Suprapubic skin (tissue), 4 donors: ENCODE results near the gene PHACTR4. TPM values are rescaled to one million over a fixed set of nuclear protein-coding genes. Genes with fewer than 3 reads are reported as not detected.

Experiments
- DNase-seq, 2 donors: peaks; one replicate each; pipeline ENCODE4 v3.0.0-alpha.2; 2019; ENCODE audit warnings: low spot score in 2 of 2
- H3K27ac ChIP-seq: fragments of 200-600 bp; sonication (generic); one replicate; pipeline ENCODE4 v1.5.1; 2019
- H3K27me3 ChIP-seq: fragments of 200-600 bp; sonication (generic); one replicate; pipeline ENCODE4 v1.5.1; 2019
- H3K36me3 ChIP-seq: fragments of 200-600 bp; sonication (generic); one replicate; pipeline ENCODE4 v1.5.1; 2019
- H3K4me1 ChIP-seq: fragments of 200-600 bp; sonication (generic); one replicate; pipeline ENCODE4 v1.5.1; 2019
- H3K4me3 ChIP-seq: fragments of 200-600 bp; sonication (generic); one replicate; pipeline ENCODE4 v1.5.1; 2019; ENCODE audit warnings: mild to moderate bottlenecking
- H3K9me3 ChIP-seq: fragments of 200-600 bp; sonication (generic); one replicate; pipeline ENCODE4 v1.5.1; 2019
- CTCF ChIP-seq, 2 donors: fragments of 200-600 bp in 1 of 2; fragments of 450-650 bp in 1 of 2; sonication (generic) in 1 of 2; IDR thresholded peaks; one replicate each; pipeline ENCODE4 v1.5.1; 2016 to 2019; ENCODE audit warnings: antibody characterized with exemption in 2 of 2, mild to moderate bottlenecking in 1 of 2, moderate library complexity in 1 of 2
- EP300 ChIP-seq: sonication (generic); formaldehyde crosslinking; IDR thresholded peaks from one replicate; pipeline ENCODE4 v1.6.1; 2017; ENCODE audit warnings: antibody characterized with exemption
- POLR2A ChIP-seq, 2 donors: fragments of 450-650 bp; IDR thresholded peaks; one replicate each; pipeline ENCODE4 v1.6.1; 2017; ENCODE audit warnings: antibody characterized with exemption in 2 of 2, mild to moderate bottlenecking in 2 of 2, moderate library complexity in 2 of 2
- POLR2AphosphoS5 ChIP-seq, 3 donors: sonication (generic); formaldehyde crosslinking; IDR thresholded peaks; one replicate each; pipeline ENCODE4 v1.6.1; 2017; ENCODE audit warnings: antibody characterized with exemption in 3 of 3
- WGBS: methylation state at CpG from one replicate; pipeline ENCODE4 v1.1.5; 2018; 5-methylcytosine and 5-hydroxymethylcytosine counted together
- total RNA-seq, 4 donors: library from RNA; depleted of rRNA; stranded (reverse); fragments of >200 nt; gene quantifications; one replicate each; pipeline ENCODE4 v1.1.0, GENCODE V29; 2016

The PHACTR4 gene
- total RNA-seq, 4 donors from 2014 or later: 29.0 to 64.2 (median 47.5) TPM

- H3K27ac ChIP-seq: no peak overlapping the region
- no peaks in the 10 kb centered on the region for H3K9me3 ChIP-seq
- TF ChIP-seq POLR2A (IDR thresholded peaks at IDR 0.05) (no peak), CTCF (IDR thresholded peaks at IDR 0.05) (no peak), EP300 (no peak), POLR2AphosphoS5 (IDR thresholded peaks at IDR 0.05) (no peak)
- no peaks in the 10 kb centered on the region for H3K27me3 ChIP-seq
- DNase-seq: no peak
- peaks cover under 1% of the 10 kb centered on the region for H3K4me1 ChIP-seq
- 68% methylated on average over 3 of the region's 3 CpGs for WGBS
- no peaks in the 10 kb centered on the region for H3K36me3 ChIP-seq
- H3K4me3 ChIP-seq: no peak overlapping the region
Measured at GRCh38 chr1:28548318-28548717, 178.8 kb downstream of the PHACTR4 start.

Other genes with a start within 250 kb of the PHACTR4 start
- gene PTAFR, start 193.1 kb upstream of the PHACTR4 start, total RNA-seq: 1 to 10 TPM; 3.3 to 6.8 (median 5.5) TPM
- gene DNAJC8, start 136.7 kb upstream of the PHACTR4 start, total RNA-seq: 10 to 100 TPM; 28.2 to 39.0 (median 31.7) TPM
- 100 to 1,000 TPM; 195 to 277 (median 229) TPM for gene ATP5IF1, start 133.6 kb upstream of the PHACTR4 start, total RNA-seq
- 10 to 100 TPM in 1 of 4 donors, 1 to 10 TPM in 3; 7.4 to 12.1 (median 7.5) TPM for gene SESN2, start 110.2 kb upstream of the PHACTR4 start, total RNA-seq
- 10 to 100 TPM in 3 of 4 donors, 1 to 10 TPM in 1; 9.0 to 17.3 (median 12.4) TPM for gene MED18, start 40.7 kb upstream of the PHACTR4 start, total RNA-seq
- gene RCC1, start 136.3 kb downstream of the PHACTR4 start, total RNA-seq: 10 to 100 TPM; 19.8 to 36.8 (median 25.3) TPM
- gene TRNAU1AP, start 183.3 kb downstream of the PHACTR4 start, total RNA-seq: 10 to 100 TPM; 17.6 to 36.7 (median 21.5) TPM
- gene RAB42, start 222.5 kb downstream of the PHACTR4 start, total RNA-seq: 1 to 10 TPM in 2 of 4 donors, under 1 TPM in 1, not detected in 1; 0.70 to 1.4 (median 1.4) TPM